Amniotic epithelial cell (primary cell): ENCODE data around the gene UBE2K.
"Not testable (repeated sequence)": the region's sequence is repeated elsewhere in the genome, so short reads cannot be mapped to it uniquely, and the experiment has no call there.

Experiments used
- DNase-seq: peaks from one replicate; pipeline ENCODE4 v3.0.0-alpha.2; 2010; ENCODE audit warnings: low read depth

The UBE2K gene

GRCh38 chr4:39689970-39690369 lies 8.0 kb upstream of the UBE2K start:
- no peak for DNase-seq

DNA sequence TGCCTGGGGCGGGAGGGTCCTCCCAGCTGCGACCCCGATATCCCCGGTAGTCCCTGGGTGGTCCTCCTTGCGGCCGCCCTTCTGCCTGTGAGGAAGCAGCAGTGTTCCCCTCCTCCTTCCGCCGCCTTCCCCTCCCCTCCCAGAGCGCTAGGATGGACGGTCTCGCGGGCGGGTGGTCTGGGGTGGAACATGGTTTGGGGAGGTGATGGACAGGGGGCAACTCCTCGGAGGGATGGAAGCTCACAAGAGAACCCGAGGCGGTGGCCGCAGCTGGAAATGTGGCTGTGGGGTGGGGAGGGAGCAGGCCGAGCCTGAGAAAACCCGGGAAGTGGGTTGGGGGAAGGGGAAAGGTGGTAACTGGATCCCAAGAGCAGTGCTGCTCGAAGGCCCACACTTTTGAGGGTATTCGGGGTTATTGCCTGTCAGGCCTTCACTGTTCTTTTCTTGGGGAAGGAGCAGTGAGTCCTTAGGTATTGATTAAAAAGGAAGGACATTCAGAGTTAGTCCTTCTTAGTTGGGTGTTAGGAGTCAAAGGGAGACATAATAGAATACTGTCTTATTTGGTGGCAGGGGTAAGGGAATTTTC lies 581 bp downstream of the UBE2K start:
- no peak for DNase-seq

DNA sequence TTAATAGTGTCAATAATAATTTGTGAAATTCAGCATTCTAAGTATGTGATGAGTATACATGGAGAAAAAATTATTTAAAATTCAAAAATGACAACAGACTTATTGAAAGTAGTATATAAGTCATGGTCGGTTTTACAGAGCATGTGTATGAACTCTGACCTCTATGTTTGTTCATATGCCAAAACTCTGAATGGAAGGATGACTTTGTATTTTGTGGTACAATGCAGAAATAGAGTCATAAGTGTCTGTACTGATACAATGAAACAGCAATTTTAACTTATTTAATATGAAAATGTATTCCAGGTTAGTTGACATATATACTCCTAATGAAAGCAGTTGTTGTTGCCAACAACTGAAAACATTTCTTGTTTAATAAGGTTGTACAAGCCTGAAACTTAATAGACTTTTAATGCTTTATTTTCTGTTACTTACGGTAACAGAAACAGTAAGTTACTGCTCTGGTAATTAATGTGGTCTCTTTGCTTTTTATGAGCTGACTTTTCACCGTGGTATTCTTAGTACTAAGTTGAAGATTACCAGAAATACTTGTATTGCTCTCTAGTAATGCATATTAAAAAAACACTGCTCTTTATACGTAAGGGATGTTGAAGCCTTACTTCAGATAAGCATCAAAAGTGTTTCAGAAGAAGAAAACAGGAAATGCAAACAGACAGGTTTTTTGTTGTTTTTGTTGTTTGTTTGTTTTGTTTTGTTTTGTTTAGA lies 1.9 kb downstream of the UBE2K start:
- peak; percentile 41 for DNase-seq

DNA sequence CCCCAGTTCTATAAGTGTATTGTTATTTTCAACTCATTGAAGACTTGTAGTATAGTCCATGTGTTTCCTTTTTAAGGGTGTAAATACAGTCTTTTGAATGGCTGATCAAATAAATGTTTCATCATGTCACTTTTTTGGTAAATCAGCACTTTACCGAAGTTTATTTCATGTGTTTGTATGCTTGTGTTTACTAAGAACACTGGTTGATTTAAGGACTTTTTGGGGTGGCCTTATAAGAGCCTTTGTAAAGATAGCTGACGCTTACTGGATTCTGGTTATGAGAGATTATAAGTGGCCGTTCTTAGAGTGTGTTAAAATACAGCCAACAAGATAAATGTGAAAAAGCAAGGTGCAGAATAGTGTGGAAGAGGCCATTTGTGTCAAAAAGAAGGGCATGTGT lies 2.6 kb downstream of the UBE2K start:
- DNase-seq: no peak

- DNase-seq: no peak
Observed at GRCh38 chr4:39702716-39703115, 4.8 kb downstream of the UBE2K start.

DNA sequence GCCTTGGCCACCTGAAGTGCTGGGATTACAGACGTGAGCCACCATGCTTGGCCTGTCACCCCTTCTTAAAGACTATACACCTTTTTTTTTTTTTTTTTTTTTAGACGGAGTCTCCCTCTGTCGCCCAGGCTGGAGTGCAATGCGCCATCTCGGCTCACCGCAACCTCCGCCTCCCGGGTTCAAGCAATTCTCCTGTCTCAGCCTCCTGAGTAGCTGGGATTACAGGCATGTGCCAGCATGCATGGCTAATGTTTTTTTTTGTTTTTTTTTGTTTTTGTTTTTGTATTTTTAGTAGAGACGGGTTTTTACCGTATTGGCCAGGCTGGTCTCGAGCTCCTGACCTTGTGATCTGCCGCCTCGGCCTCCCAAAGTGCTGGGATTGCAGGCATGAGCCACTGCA lies 6.9 kb downstream of the UBE2K start:
- not testable (repeated sequence) for DNase-seq

- peak; percentile 84 for DNase-seq
Observed at GRCh38 chr4:39706334-39706733, 8.4 kb downstream of the UBE2K start.

GRCh38 chr4:39706741-39707511 lies 9.0 kb downstream of the UBE2K start:
- DNase-seq: no peak

DNA sequence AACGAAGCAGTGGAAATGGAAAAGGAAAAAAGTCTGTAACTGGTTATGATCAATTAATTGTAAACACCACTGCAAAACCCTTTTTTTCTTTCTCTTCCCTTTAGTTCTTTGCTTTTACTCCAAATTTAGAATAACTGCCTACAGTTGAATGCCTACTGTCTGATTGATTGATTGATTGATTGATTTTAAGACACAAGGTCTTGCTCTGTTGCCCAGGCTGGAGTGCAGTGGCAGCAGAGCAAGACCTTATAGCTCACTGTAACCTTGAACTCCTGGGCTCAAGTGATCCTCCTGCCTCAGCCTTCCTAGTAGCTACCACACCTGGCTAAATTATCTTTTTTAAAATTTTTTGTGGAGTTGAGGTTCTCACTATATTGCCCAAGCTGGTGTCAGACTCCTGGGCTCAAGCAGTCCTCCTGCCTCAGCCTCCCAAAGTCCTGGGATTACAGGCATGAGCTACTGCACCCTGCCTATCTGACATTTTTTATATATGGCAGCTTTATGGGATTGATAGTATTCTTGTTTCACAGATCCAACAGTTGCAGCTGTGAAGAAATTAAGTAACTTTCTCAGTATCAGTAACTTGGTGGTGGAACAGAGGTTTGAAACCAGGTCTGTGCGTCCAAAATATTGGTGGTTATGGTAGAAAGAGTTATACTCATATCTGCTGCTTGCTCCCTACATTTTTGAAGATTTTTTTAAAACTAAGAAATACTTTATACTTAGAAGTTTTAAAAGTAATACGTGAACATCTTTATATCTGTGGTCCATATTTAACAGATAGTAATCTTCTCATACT lies 12.4 kb downstream of the UBE2K start:
- no peak for DNase-seq

GRCh38 chr4:39712819-39713607 lies 15.1 kb downstream of the UBE2K start:
- DNase-seq: no peak

DNA sequence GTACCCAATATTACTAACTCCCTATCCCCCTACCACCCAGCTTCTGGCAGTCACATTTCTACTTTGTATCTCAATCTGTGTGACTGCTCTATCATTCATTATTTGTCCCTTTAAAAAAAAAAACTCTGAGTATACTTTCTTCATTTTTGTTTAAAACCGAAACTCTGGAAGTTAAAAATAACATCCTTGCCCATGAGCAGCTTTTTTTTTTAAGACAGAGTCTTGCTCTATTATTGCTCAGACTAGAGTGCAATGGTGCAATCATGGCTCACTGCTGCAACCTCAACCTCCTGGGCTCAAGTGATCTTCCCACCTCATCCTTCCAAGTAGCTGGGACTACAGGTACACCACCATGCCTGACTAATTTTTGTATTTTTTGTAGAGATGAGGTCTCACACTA lies 15.8 kb downstream of the UBE2K start:
- peak; percentile 76 for DNase-seq

DNA sequence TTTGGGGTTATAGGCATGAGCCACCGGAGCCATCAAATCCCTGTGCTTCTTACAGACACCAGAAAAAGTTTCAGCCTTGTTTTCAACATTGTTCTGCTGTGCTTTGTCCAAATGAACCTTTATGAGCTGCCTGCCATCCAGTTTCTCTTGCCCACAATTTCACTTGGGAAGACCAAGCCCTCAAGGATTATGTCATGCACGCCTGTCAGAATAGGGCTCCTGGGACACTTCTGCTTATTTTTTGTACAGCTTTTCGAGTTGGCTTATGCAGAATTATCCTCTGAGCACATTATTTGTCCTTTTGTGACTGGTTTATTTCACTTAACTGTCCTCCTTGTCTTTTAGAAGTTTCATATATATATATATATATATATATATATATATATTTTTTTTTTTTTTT lies 16.2 kb downstream of the UBE2K start:
- no peak for DNase-seq

GRCh38 chr4:39715788-39716187 lies 17.9 kb downstream of the UBE2K start:
- no peak for DNase-seq

DNA sequence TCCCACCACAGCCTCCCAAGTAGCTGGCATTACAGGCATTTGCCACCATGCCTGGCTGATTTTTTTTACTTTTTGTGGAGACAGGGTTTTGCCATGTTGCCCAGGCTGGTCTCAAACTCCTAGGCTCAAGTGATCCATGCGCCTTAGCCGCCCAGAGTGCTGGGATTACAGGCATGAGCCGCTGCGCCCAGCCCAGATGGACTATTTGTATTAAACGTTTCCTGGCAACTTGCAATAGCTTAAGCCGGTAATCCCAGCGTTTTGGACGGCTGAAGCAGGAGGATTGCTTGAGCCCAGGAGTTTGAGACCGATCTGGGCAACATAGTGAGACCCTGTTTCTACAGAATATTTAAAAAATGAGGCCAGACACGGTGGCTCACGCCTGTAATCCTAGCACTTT lies 18.4 kb downstream of the UBE2K start:
- DNase-seq: no peak

GRCh38 chr4:39717743-39718142 lies 19.8 kb downstream of the UBE2K start:
- not testable (repeated sequence) for DNase-seq

- no peak for DNase-seq
Observed at GRCh38 chr4:39718366-39719323, 20.7 kb downstream of the UBE2K start.

- no peak for DNase-seq
Observed at GRCh38 chr4:39719804-39720580, 22.1 kb downstream of the UBE2K start.

- DNase-seq: not testable (repeated sequence)
Observed at GRCh38 chr4:39721273-39721672, 23.3 kb downstream of the UBE2K start.

DNA sequence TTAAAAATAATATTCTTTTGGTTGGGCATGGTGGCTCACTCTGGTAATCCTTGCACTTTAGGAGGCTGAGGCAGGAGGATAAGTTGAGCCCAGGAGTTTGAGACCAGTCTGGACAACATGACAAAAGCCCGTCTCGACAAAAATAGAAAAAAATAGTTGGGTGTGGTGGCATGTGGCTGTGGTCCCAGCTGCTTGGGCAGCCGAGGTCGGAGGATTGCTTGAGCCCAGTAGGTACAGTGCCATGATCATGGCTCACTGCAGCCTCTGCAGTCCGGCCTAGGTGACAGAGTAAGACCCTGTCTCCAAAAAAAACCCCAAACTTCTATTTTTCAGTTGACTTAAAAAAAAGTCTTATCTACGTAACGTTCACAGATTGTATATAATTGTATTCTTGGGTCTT lies 23.9 kb downstream of the UBE2K start:
- no peak for DNase-seq

- peak; percentile 49 for DNase-seq
Observed at GRCh38 chr4:39729557-39729956, 31.6 kb downstream of the UBE2K start.
